OCI-LY1 (cell line): ENCODE measurements around the gene HM13.
A peak's percentile ranks its signal among the peaks of the same experiment; 100 is the strongest.

Experiments used
- H2AFZ ChIP-seq: fragments of 200-600 bp; sonication (generic), shearing (Covaris generic); 2 replicates; pipeline ENCODE4 v1.6.0; 2014; ENCODE audit warnings: antibody characterized with exemption, mild to moderate bottlenecking, low read length
- H3F3A ChIP-seq: fragments of 200-600 bp; sonication (generic), shearing (Covaris generic); 2 replicates; pipeline ENCODE4 v1.6.0; 2014; ENCODE audit warnings: mild to moderate bottlenecking, antibody characterized with exemption, low read length, moderate library complexity; ENCODE audit not compliant: insufficient read depth
- H3K27ac ChIP-seq: fragments of 200-600 bp; sonication (generic); 2 replicates; pipeline ENCODE4 v1.5.1; 2014; ENCODE audit warnings: low read length, mixed run types, mild to moderate bottlenecking, low read depth; ENCODE audit not compliant: poor library complexity, severe bottlenecking
- H3K27me3 ChIP-seq: fragments of 200-600 bp; sonication (generic); 2 replicates; pipeline ENCODE4 v1.6.0; 2014; ENCODE audit warnings: antibody characterized with exemption, mild to moderate bottlenecking, low read length, moderate library complexity; ENCODE audit not compliant: insufficient read depth
- H3K36me3 ChIP-seq: fragments of 200-600 bp; sonication (generic); 2 replicates; pipeline ENCODE4 v1.6.1; 2014; ENCODE audit warnings: mild to moderate bottlenecking, antibody characterized with exemption, low read length, moderate library complexity, mixed read lengths; ENCODE audit not compliant: insufficient read depth
- H3K4me1 ChIP-seq: fragments of 200-600 bp; sonication (generic); 2 replicates; pipeline ENCODE4 v1.5.1; 2014; ENCODE audit warnings: mild to moderate bottlenecking, low read length, moderate library complexity; ENCODE audit not compliant: insufficient read depth, severe bottlenecking
- H3K4me2 ChIP-seq: fragments of 200-600 bp; sonication (generic), shearing (Covaris generic); 2 replicates; pipeline ENCODE4 v1.6.1; 2014; ENCODE audit warnings: low read length
- H3K4me3 ChIP-seq: fragments of 200-600 bp; sonication (generic); 2 replicates; pipeline ENCODE4 v1.5.1; 2014; ENCODE audit warnings: low read length, low read depth, mild to moderate bottlenecking, mixed read lengths; ENCODE audit not compliant: poor library complexity, severe bottlenecking
- H3K79me2 ChIP-seq: fragments of 200-600 bp; shearing (Covaris generic); 2 replicates; pipeline ENCODE4 v1.6.1; 2016; ENCODE audit warnings: mixed run types, low read length, mixed read lengths; ENCODE audit not compliant: insufficient read depth
- H3K9ac ChIP-seq: fragments of 200-600 bp; sonication (generic), shearing (Covaris generic); 2 replicates; pipeline ENCODE4 v1.6.1; 2014; ENCODE audit warnings: mild to moderate bottlenecking, low read length, mixed read lengths
- H3K9me2 ChIP-seq: fragments of 200-600 bp; sonication (generic), shearing (Covaris generic); 2 replicates; pipeline ENCODE4 v1.6.1; 2014; ENCODE audit warnings: low read depth, mild to moderate bottlenecking, low read length, mixed read lengths
- H3K9me3 ChIP-seq: fragments of 200-600 bp; shearing (Covaris generic); 2 replicates; pipeline ENCODE4 v1.6.1; 2014; ENCODE audit warnings: low read length, mixed read lengths
- H4K20me1 ChIP-seq: fragments of 200-600 bp; sonication (generic), shearing (Covaris generic); 2 replicates; pipeline ENCODE4 v1.6.0; 2016; ENCODE audit warnings: mild to moderate bottlenecking, low read length; ENCODE audit not compliant: insufficient read depth
- EZH2 ChIP-seq: fragments of 200-600 bp; sonication (generic), shearing (Covaris generic); IDR thresholded peaks from 2 replicates; pipeline ENCODE4 v1.8.0; 2017; ENCODE audit warnings: borderline replicate concordance, mixed run types, mild to moderate bottlenecking, antibody characterized with exemption, low read length, moderate library complexity, mixed read lengths
- TF ChIP-seq, protein P1 (sequence below): fragments of 200-600 bp; sonication (generic), shearing (Covaris generic); IDR thresholded peaks from 2 replicates; pipeline ENCODE4 v1.5.1; 2017; ENCODE audit warnings: mild to moderate bottlenecking, antibody characterized with exemption, low read length, moderate library complexity, mixed read lengths

The HM13 gene

DNA sequence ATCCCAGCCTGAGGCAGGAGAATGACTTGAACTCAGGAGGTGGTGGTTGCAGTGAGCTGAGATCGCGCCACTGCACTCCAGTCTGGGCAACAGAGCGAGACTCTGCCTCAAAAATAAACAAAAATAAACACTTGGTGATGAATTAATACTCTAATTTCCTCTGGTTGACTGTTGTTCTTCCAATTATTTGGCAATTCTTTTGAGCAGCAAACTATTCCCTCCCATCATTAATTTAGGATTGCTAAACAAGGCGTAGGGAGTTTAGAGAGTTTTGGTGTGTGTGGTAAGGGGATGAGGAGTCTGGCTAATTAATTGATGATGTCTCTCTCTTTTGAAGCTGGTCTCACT lies 88.2 kb downstream of the HM13 start:
- Histone ChIP-seq H3K4me1 (peaks cover 26% of the 10 kb centered on the region), H4K20me1 (no peaks in the 10 kb centered on the region), H3K9me2 (no peaks in the 10 kb centered on the region), H3K27ac (no peak overlapping the region), H3F3A (no peaks in the 10 kb centered on the region), H3K9me3 (no peaks in the 10 kb centered on the region), H3K79me2 (no peaks in the 10 kb centered on the region), H3K4me3 (no peak overlapping the region), H3K9ac (no peak overlapping the region), H2AFZ (no peak overlapping the region), H3K27me3 (0 out of 2 replicates have a peak, but pooled peaks cover 4% of the 10 kb centered on the region), H3K4me2 (no peak overlapping the region), H3K36me3 (no peaks in the 10 kb centered on the region)
- TF ChIP-seq EZH2: no peak
- TF ChIP-seq, protein P1, sequence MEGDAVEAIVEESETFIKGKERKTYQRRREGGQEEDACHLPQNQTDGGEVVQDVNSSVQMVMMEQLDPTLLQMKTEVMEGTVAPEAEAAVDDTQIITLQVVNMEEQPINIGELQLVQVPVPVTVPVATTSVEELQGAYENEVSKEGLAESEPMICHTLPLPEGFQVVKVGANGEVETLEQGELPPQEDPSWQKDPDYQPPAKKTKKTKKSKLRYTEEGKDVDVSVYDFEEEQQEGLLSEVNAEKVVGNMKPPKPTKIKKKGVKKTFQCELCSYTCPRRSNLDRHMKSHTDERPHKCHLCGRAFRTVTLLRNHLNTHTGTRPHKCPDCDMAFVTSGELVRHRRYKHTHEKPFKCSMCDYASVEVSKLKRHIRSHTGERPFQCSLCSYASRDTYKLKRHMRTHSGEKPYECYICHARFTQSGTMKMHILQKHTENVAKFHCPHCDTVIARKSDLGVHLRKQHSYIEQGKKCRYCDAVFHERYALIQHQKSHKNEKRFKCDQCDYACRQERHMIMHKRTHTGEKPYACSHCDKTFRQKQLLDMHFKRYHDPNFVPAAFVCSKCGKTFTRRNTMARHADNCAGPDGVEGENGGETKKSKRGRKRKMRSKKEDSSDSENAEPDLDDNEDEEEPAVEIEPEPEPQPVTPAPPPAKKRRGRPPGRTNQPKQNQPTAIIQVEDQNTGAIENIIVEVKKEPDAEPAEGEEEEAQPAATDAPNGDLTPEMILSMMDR: no peak

DNA sequence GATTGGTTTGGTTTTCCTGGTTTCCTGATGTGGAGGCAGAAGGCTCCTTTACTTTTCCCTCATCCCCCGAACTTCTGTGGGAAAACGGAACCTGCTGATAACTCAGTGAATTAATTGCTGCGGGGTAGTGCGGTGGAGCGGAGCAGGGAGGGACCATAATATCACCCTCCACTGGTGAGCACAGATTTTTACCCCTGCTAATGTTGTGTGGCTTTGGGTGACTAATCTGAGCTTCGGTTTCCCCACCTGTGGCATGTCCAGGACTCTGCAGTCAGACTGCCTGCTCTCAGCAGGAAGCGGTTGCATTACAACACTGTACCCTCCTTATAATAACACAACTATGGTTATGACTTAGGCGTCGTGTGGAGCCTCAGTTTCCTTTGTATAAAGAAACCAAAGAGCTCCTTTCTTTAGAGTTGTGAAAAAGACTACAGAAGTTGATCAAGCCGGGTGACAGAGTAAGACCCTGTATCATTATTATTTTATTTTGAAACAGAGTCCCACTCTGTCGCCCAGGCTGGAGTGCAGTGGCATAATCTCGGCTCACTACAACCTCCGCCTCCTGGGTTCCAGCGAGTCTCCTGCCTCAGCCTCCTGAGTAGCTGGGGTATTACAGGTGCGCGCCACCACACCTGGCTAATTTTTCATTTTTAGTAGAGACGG lies 88.7 kb downstream of the HM13 start:
- Histone ChIP-seq H3K9me3 (no peaks in the 10 kb centered on the region), H3K36me3 (no peaks in the 10 kb centered on the region), H2AFZ (no peak overlapping the region), H3K27me3 (0 out of 2 replicates have a peak, but pooled peaks cover 9% of the 10 kb centered on the region), H3F3A (no peaks in the 10 kb centered on the region), H3K4me2 (no peak overlapping the region), H3K4me3 (no peak overlapping the region), H3K4me1 (peaks cover 26% of the 10 kb centered on the region), H3K27ac (no peak overlapping the region), H3K9me2 (no peaks in the 10 kb centered on the region), H3K9ac (no peak overlapping the region), H4K20me1 (no peaks in the 10 kb centered on the region), H3K79me2 (no peaks in the 10 kb centered on the region)
- TF ChIP-seq, protein P1: no peak
- TF ChIP-seq EZH2: no peak

DNA sequence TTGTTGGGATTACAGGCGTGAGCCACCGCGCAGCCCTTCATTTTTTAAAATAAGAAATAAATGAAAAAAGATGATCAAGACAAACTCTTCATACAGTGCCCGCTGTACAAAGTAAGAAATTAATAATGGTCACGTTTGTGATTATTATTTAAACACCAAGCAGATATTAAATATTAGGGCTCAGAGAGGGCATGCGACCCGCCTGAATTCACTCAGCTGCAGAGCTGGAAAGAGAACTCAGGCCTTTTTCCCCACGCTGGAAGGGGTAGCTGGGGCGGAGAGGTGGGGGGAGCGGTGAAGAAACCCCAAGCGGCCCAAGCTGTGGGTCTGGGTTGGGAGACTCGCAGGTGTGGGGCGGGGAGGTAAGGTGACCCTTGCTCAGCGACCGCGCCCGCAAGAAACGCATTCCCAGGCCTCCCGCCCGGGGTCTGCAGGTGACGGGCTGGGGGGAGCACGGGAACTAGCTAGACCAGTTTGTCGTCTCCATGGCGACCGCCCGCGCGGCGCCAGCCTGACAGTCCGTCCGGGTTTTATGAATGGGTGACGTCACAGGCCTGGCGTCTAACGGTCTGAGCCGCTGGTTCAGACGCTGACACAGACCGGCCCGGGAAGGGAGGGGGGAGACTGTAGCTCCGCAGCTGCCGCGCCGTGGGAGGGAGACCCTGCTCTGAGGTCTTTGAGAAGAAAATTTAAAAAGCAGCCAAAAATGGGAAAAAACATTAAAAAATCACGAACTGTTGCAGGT lies 89.8 kb downstream of the HM13 start:
- Histone ChIP-seq H2AFZ (no peak overlapping the region), H3K79me2 (no peaks in the 10 kb centered on the region), H3K4me1 (peaks cover 26% of the 10 kb centered on the region), H3K9ac (peak overlapping the region; percentile 48; the same call in 1 of the 2 replicates), H4K20me1 (no peaks in the 10 kb centered on the region), H3F3A (no peaks in the 10 kb centered on the region), H3K9me3 (no peaks in the 10 kb centered on the region), H3K27ac (no peak overlapping the region), H3K27me3 (0 out of 2 replicates have a peak, but pooled peaks cover 9% of the 10 kb centered on the region), H3K9me2 (no peaks in the 10 kb centered on the region), H3K4me2 (peak overlapping the region; percentile 88), H3K4me3 (peak overlapping the region; percentile 68), H3K36me3 (no peaks in the 10 kb centered on the region)
- TF ChIP-seq, protein P1: no peak
- TF ChIP-seq EZH2: no peak
